Stimulated activated naive B cell treated with anti-CD40 and anti-IgM and Interleukin-4, amounts not matched to agents 10 μg/mL and 1 μg/mL and 100 μg/mL, for 72 hours (primary cell): ENCODE data around the gene HCCS.

Experiments used
- ATAC-seq, 2 donors: fragments of 150-1000 bp; cut with Tn5 transposase; replicated peaks; 2 replicates each; pipeline ENCODE4 v1.10.0; 2021; ENCODE audit warnings: moderate library complexity in 1 of 2
- DNase-seq: peaks from one replicate; pipeline ENCODE4 v3.0.0; 2021
- H3K27ac Mint-ChIP-seq: one replicate; pipeline ENCODE4 v1.8.0; 2022; ENCODE audit warnings: mild to moderate bottlenecking, mixed read lengths
- H3K27me3 Mint-ChIP-seq, 2 donors: one replicate each; pipeline ENCODE4 v1.8.0; 2022; ENCODE audit warnings: mixed read lengths in 2 of 2
- H3K36me3 Mint-ChIP-seq, 2 donors: one replicate each; pipeline ENCODE4 v1.8.0; 2022; ENCODE audit warnings: mixed read lengths in 2 of 2, mild to moderate bottlenecking in 1 of 2
- H3K4me1 Mint-ChIP-seq, 2 donors: one replicate each; pipeline ENCODE4 v1.8.0; 2022; ENCODE audit warnings: mixed read lengths in 2 of 2, mild to moderate bottlenecking in 1 of 2
- H3K4me3 Mint-ChIP-seq, 2 donors: one replicate each; pipeline ENCODE4 v1.8.0; 2022; ENCODE audit warnings: mild to moderate bottlenecking in 2 of 2, mixed read lengths in 2 of 2, moderate library complexity in 1 of 2
- H3K9me3 Mint-ChIP-seq, 2 donors: one replicate each; pipeline ENCODE4 v1.8.0; 2022; ENCODE audit warnings: mixed read lengths in 2 of 2, mild to moderate bottlenecking in 1 of 2

Gene HCCS

DNA sequence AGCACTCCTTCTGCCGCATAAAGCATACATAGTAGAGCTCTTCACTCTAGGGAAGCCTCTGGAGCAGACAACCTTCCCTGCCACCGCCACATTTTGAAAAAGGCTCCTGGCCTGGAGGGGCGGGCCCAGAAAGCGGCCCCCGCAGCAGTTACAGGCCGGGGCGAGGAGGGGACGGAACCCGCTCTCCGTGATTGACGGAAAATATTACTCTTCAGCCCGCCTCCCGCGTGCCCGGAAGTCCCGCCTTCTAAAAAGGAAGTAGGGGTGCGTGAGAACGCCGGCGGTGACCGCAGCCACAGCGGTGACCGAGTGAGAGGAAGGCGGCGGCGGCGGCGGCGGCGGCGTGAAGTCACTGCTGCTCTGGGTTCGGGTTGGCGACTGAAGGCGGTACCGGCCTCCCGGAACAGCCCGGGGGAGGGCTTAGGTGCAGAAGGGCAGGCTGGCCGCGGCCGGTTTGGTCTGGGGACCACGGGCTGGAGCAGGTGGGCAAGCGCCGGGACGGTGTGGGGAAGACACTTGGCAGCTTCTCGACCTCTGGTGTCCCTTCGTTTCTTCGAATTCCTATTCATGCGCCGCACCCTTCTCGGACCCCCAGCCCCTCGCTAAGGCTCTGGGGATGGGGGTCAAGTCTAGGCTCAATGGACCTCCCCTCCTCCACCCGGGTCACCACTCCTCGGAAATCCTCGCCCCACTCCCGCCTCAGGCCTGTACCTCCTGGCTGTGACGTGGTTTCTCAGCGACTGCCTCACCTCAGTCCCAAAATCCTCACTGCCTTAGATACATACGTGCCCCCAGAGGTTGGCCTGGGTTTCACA is at the start of gene HCCS:
TSS of gene HCCS (plus strand) at position 296 of the 815 bp plus-strand sequence. CDS start 729 bp downstream, outside the sequence.
- peaks cover 11 to 12% of the 10 kb centered on the region in 2 donors for H3K4me1 Mint-ChIP-seq
- H3K36me3 Mint-ChIP-seq: peaks cover 5 to 8% of the 10 kb centered on the region in 2 donors
- peak within 1 kb of the TSS; percentile 99 for H3K27ac Mint-ChIP-seq
- H3K4me3 Mint-ChIP-seq: peak within 1 kb of the TSS; percentile 90 to 97
- peak; percentile 87 to 89 for ATAC-seq
- H3K9me3 Mint-ChIP-seq: no peaks in the 10 kb centered on the region
- no peaks in the 10 kb centered on the region for H3K27me3 Mint-ChIP-seq
- peak; percentile 84 for DNase-seq

- DNase-seq: no peak
- no peaks in the 10 kb centered on the region for H3K4me1 Mint-ChIP-seq
- H3K36me3 Mint-ChIP-seq: no peaks in the 10 kb centered on the region
- no peaks in the 10 kb centered on the region for H3K27me3 Mint-ChIP-seq
- no peak overlapping the region for H3K4me3 Mint-ChIP-seq
- H3K9me3 Mint-ChIP-seq: peaks cover 0 to 2% of the 10 kb centered on the region in 2 donors
- no peak for ATAC-seq
- no peak overlapping the region for H3K27ac Mint-ChIP-seq
These were observed 46.9 kb upstream of the HCCS start for GRCh38 chrX:11064276-11064675.

GRCh38 chrX:11064851-11065600 is 46.1 kb upstream of the HCCS start:
- no peak for DNase-seq
- no peak for ATAC-seq
- Mint-ChIP-seq H3K36me3 (no peaks in the 10 kb centered on the region), H3K4me1 (no peaks in the 10 kb centered on the region), H3K4me3 (no peak overlapping the region), H3K9me3 (peaks cover 0 to 2% of the 10 kb centered on the region in 2 donors), H3K27ac (no peak overlapping the region), H3K27me3 (no peaks in the 10 kb centered on the region)

GRCh38 chrX:11066812-11067211 is 44.3 kb upstream of the HCCS start:
- H3K27ac Mint-ChIP-seq: no peak overlapping the region
- DNase-seq (no peak), ATAC-seq (no peak)
- H3K27me3 Mint-ChIP-seq: no peaks in the 10 kb centered on the region
- no peak overlapping the region for H3K4me3 Mint-ChIP-seq
- H3K9me3 Mint-ChIP-seq: peaks cover 0 to 2% of the 10 kb centered on the region in 2 donors
- H3K36me3 Mint-ChIP-seq: no peaks in the 10 kb centered on the region
- no peaks in the 10 kb centered on the region for H3K4me1 Mint-ChIP-seq

GRCh38 chrX:11073381-11073780 is 37.8 kb upstream of the HCCS start:
- DNase-seq: no peak
- Mint-ChIP-seq H3K4me1 (no peaks in the 10 kb centered on the region), H3K27ac (no peak overlapping the region), H3K27me3 (no peaks in the 10 kb centered on the region), H3K4me3 (no peak overlapping the region), H3K36me3 (no peaks in the 10 kb centered on the region), H3K9me3 (peaks cover 0 to under 1% of the 10 kb centered on the region in 2 donors)
- ATAC-seq: no peak

- H3K36me3 Mint-ChIP-seq: no peaks in the 10 kb centered on the region
- H3K27ac Mint-ChIP-seq: no peak overlapping the region
- no peak for ATAC-seq
- no peak for DNase-seq
- peaks cover 0 to 3% of the 10 kb centered on the region in 2 donors for H3K27me3 Mint-ChIP-seq
- peaks cover 0 to 3% of the 10 kb centered on the region in 2 donors for H3K9me3 Mint-ChIP-seq
- no peak overlapping the region for H3K4me3 Mint-ChIP-seq
- no peaks in the 10 kb centered on the region for H3K4me1 Mint-ChIP-seq
These were observed 30.3 kb upstream of the HCCS start for GRCh38 chrX:11080741-11081305.

- Mint-ChIP-seq H3K9me3 (peaks cover 0 to 3% of the 10 kb centered on the region in 2 donors), H3K4me1 (no peaks in the 10 kb centered on the region), H3K27ac (no peak overlapping the region), H3K4me3 (no peak overlapping the region), H3K36me3 (no peaks in the 10 kb centered on the region), H3K27me3 (peaks cover 0 to 3% of the 10 kb centered on the region in 2 donors)
- no peak for ATAC-seq
- no peak for DNase-seq
These were observed 29.6 kb upstream of the HCCS start for GRCh38 chrX:11081511-11081910.

GRCh38 chrX:11085305-11085704 is 25.8 kb upstream of the HCCS start:
- H3K36me3 Mint-ChIP-seq: peaks cover 0 to under 1% of the 10 kb centered on the region in 2 donors
- H3K27me3 Mint-ChIP-seq: no peaks in the 10 kb centered on the region
- no peak overlapping the region for H3K4me3 Mint-ChIP-seq
- ATAC-seq (no peak), DNase-seq (no peak)
- H3K9me3 Mint-ChIP-seq: peaks cover 8 to 11% of the 10 kb centered on the region in 2 donors
- no peaks in the 10 kb centered on the region for H3K4me1 Mint-ChIP-seq
- H3K27ac Mint-ChIP-seq: no peak overlapping the region

GRCh38 chrX:11089802-11090201 is 21.3 kb upstream of the HCCS start:
- DNase-seq (no peak), ATAC-seq (no peak)
- Mint-ChIP-seq H3K36me3 (peaks cover 0 to 5% of the 10 kb centered on the region in 2 donors), H3K9me3 (peaks cover 12 to 17% of the 10 kb centered on the region in 2 donors), H3K27me3 (no peaks in the 10 kb centered on the region), H3K4me1 (no peaks in the 10 kb centered on the region), H3K4me3 (no peak overlapping the region), H3K27ac (no peak overlapping the region)

DNA sequence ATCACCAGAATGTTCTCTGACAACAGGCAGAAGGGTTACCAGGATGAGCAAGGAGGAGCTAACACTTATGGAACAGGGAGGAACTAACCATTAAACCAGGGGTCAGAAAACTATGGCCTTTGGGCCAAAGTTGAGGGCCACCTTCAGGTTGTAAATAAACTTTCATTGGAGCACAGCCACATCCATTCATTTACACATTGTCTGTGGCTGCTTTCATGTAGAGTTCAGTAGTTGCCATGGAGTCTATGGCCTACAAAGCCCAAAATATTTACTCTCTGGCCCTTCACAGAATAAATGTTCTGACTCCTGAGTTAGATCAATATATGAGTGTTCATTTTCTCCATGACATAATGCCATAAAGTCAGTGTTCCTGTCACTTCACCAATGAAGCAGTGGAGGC is 13.2 kb upstream of the HCCS start:
- Mint-ChIP-seq H3K9me3 (no peaks in the 10 kb centered on the region), H3K4me1 (peaks cover 0 to 8% of the 10 kb centered on the region in 2 donors)

DNA sequence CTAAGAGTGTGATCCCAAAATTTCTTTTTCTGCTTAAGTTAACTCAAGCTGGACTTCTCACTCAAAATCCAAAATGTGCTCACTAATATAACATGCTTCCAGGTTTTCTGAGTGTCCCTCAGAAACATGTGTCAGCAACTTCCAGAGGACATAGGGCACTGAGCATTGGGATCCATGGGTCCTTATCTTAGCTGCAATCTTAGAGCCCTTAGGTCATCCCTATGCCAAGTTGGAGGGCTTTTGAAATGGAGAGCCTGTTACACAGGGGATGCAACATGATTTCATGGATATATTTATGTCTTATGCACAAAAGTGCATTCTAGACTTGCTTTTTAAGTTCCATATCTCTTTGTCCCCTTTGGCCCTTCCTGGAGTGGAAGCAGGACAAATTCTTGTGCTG is 11.7 kb upstream of the HCCS start:
- ATAC-seq (no peak), DNase-seq (no peak)
- Mint-ChIP-seq H3K27me3 (no peaks in the 10 kb centered on the region), H3K27ac (no peak overlapping the region), H3K4me1 (peaks cover 0 to 8% of the 10 kb centered on the region in 2 donors), H3K4me3 (no peak overlapping the region), H3K9me3 (no peaks in the 10 kb centered on the region), H3K36me3 (peaks cover 0 to 5% of the 10 kb centered on the region in 2 donors)

More for the DNA sequence above, 13.2 kb upstream of the HCCS start:
- Mint-ChIP-seq H3K27ac (no peak overlapping the region), H3K36me3 (peaks cover 0 to 3% of the 10 kb centered on the region in 2 donors), H3K27me3 (no peaks in the 10 kb centered on the region), H3K4me3 (no peak overlapping the region)
- DNase-seq (no peak), ATAC-seq (no peak)

GRCh38 chrX:11100281-11101035 is 10.7 kb upstream of the HCCS start:
- no peak overlapping the region for H3K4me3 Mint-ChIP-seq
- H3K36me3 Mint-ChIP-seq: peaks cover 0 to 5% of the 10 kb centered on the region in 2 donors
- H3K27me3 Mint-ChIP-seq: no peaks in the 10 kb centered on the region
- no peaks in the 10 kb centered on the region for H3K9me3 Mint-ChIP-seq
- peaks cover 0 to 8% of the 10 kb centered on the region in 2 donors for H3K4me1 Mint-ChIP-seq
- no peak overlapping the region for H3K27ac Mint-ChIP-seq
- DNase-seq (no peak), ATAC-seq (no peak)

- Mint-ChIP-seq H3K27me3 (no peaks in the 10 kb centered on the region), H3K27ac (no peak overlapping the region), H3K9me3 (no peaks in the 10 kb centered on the region), H3K4me1 (peaks cover 0 to 8% of the 10 kb centered on the region in 2 donors), H3K4me3 (no peak overlapping the region), H3K36me3 (peaks cover 0 to 5% of the 10 kb centered on the region in 2 donors)
- no peak for DNase-seq
- ATAC-seq: no peak
These were observed 8.1 kb upstream of the HCCS start for GRCh38 chrX:11103006-11103405.

DNA sequence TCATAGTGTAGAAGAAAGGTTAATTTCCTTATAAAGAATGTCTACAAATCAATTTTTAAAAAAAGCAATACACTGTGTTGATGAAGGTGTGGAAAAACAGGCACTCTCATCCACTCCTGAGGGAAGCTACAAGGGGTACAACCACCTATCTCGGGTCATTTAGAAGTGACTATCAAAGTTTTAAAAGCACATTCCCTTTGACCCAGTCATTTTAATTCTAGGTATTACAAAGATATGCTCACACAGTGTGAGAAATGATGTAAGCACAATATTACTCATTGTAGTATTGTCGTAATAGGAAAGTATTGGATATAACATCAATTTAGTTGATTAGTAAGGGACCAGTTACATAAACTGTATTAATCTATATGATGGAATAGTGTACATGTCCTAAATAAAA is 7.4 kb upstream of the HCCS start:
- peaks cover 0 to 5% of the 10 kb centered on the region in 2 donors for H3K36me3 Mint-ChIP-seq
- peaks cover 0 to 8% of the 10 kb centered on the region in 2 donors for H3K4me1 Mint-ChIP-seq
- DNase-seq (no peak), ATAC-seq (no peak)
- no peaks in the 10 kb centered on the region for H3K27me3 Mint-ChIP-seq
- H3K27ac Mint-ChIP-seq: no peak overlapping the region
- H3K9me3 Mint-ChIP-seq: no peaks in the 10 kb centered on the region
- H3K4me3 Mint-ChIP-seq: no peak overlapping the region
